ENCODE results near the gene KITLG. TPM values are rescaled to one million over a fixed set of nuclear protein-coding genes. Genes with fewer than 3 reads are reported as not detected.
"Not testable (repeated sequence)": the region's sequence is repeated elsewhere in the genome, so short reads cannot be mapped to it uniquely, and the experiment has no call there.

Gene KITLG, protein sequence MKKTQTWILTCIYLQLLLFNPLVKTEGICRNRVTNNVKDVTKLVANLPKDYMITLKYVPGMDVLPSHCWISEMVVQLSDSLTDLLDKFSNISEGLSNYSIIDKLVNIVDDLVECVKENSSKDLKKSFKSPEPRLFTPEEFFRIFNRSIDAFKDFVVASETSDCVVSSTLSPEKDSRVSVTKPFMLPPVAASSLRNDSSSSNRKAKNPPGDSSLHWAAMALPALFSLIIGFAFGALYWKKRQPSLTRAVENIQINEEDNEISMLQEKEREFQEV
- total RNA-seq: 1 to 10 TPM; 3.5 to 9.6 TPM

DNA sequence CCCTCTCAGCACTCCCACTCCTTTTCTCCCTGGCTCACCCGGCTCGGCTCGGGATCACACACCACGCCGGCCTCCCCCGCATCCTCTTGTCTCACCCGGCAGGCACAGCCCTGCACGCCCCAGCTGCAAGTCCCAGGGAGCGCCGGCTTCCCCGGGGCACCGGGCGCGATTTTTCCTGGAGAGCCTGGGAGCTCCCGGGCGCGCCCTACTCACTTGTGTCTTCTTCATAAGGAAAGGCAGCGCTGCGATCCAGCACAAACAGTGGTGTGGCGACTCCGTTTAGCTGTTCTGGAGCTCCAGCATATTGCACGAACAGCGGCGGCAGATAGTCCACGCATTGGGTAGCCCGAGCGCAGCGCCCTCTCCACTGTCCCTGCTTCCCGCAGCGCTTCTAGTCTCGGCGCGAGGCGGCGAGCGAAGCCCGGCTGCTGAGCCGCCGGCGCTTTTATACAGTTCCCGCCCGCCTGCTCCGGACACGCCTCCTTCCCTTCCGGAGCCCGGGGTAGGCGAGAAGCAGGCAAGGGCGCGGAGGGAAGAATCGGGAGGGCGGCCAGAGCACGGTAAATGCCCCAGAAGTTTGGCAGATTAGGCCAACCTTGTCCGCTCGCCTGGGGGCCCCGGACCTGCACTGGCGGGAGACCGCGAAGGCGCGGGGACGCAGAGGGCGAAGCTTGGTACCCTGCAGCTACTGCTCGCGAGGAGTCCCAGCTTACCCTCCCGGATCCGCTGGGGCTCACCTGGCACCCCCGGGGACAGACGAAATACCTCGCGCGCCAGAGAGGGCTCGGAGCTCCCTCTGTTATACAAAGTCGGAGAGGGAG lies at the start of gene KITLG:
Gene KITLG (minus strand): TSS at position 421 of the 821 bp plus-strand sequence. CDS start 193 bp downstream, at position 228.
- H3K27ac ChIP-seq: peak within 1 kb of the TSS; percentile 63 to 74
- DNase-seq (ENCODE audit: low spot score): peak; percentile 83
- H3K36me3 ChIP-seq: no peaks in the 10 kb centered on the region
- H3K4me3 ChIP-seq: peak within 1 kb of the TSS; percentile 53 to 65
- peaks cover 0 to 23% of the 10 kb centered on the region in 2 donors for H3K4me1 ChIP-seq
- no peaks in the 10 kb centered on the region for H3K27me3 ChIP-seq
- TF ChIP-seq CTCF (IDR thresholded peaks at IDR 0.05): peak in 1 of 2 donors; percentile 60
- no peaks in the 10 kb centered on the region for H3K9me3 ChIP-seq

DNA sequence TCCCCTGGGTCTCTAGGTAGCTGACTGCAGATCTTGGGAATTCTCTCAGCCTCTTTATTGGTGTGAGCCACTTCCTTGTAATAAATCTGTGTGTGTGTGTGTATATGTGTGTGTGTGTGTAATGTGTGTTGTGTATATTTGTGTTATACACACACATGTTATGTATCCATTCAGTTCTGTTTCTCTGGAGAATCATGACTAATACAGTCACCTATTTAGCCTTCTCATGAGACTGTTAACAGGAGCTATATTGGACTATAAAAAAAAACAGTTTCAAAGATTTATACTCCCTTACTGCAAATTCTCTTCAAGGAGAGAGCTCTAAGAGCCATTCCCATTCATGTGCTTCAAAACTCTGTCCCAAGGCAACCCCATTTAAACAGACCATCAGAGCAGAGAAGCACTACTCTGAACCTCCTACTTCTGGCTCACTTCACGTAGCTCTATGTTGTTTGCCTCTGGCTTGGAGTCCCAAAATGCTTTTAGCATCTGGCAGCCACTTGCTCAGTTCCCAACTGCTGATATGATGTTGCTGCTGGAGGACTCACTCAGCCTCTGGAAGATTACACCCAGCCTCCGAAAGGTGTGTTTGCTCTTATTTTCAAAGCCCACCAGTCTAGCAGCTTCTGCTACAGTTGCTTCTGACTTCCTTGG lies 48.7 kb upstream of the KITLG start:
- DNase-seq (ENCODE audit: low spot score): no peak
- H3K4me1 ChIP-seq: no peaks in the 10 kb centered on the region
- no peaks in the 10 kb centered on the region for H3K36me3 ChIP-seq
- no peak for TF ChIP-seq CTCF (IDR thresholded peaks at IDR 0.05)
- H3K9me3 ChIP-seq: no peaks in the 10 kb centered on the region
- H3K27me3 ChIP-seq: no peaks in the 10 kb centered on the region
- H3K4me3 ChIP-seq: no peak overlapping the region
- H3K27ac ChIP-seq: no peak overlapping the region

- DNase-seq (ENCODE audit: low spot score); H3K4me3 ChIP-seq; H3K27ac ChIP-seq; H3K36me3 ChIP-seq; H3K4me1 ChIP-seq; H3K27me3 ChIP-seq; H3K9me3 ChIP-seq: not testable (repeated sequence)
Measured at GRCh38 chr12:88628035-88628434, 47.8 kb upstream of the KITLG start.

DNA sequence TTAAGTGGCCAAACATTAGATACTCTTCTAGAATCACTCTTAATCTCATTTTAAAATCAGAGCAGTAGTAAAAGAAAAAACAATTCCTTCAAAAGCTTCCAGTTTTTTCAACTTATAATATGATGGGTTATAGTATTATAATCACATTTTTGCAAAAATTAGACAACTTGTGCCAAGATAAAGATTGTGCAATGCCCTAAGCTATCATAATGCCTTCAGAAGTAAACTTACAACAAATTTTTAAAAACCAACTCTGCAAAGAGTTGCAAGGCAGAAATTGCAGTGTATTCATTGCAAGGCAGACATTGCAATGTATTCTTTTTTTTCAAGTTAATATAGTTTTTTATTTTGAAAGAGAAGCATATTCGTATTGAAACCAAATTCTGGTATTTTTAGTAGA lies 47.2 kb upstream of the KITLG start:
- Histone ChIP-seq H3K27ac (no peak overlapping the region), H3K27me3 (no peaks in the 10 kb centered on the region), H3K9me3 (no peaks in the 10 kb centered on the region), H3K4me1 (no peaks in the 10 kb centered on the region), H3K36me3 (no peaks in the 10 kb centered on the region), H3K4me3 (no peak overlapping the region)
- no peak for TF ChIP-seq CTCF (IDR thresholded peaks at IDR 0.05)
- DNase-seq (ENCODE audit: low spot score): no peak

DNA sequence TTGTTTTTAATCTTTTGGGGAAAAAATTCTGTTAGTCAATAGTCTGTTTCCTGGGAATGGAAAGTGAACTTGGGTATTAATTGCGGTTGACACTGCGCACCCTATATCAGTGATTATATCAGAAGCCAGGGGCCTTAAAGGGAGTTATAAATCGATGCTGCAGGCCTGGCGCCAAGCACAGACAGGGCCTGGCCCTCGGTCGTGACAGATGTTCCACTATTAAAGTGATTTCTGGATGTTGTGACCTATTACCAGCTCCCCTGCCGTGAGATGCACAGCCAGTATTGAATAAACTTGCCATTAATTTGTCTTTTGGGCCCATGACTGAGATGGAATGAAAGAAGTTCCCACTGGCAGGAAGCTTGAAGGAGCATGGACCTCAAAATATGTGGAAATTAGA lies 45.1 kb upstream of the KITLG start:
- Histone ChIP-seq H3K4me3 (no peak overlapping the region), H3K4me1 (no peaks in the 10 kb centered on the region), H3K9me3 (no peaks in the 10 kb centered on the region), H3K27me3 (no peaks in the 10 kb centered on the region), H3K36me3 (no peaks in the 10 kb centered on the region), H3K27ac (no peak overlapping the region)
- no peak for TF ChIP-seq CTCF (IDR thresholded peaks at IDR 0.05)
- no peak for DNase-seq (ENCODE audit: low spot score)

DNA sequence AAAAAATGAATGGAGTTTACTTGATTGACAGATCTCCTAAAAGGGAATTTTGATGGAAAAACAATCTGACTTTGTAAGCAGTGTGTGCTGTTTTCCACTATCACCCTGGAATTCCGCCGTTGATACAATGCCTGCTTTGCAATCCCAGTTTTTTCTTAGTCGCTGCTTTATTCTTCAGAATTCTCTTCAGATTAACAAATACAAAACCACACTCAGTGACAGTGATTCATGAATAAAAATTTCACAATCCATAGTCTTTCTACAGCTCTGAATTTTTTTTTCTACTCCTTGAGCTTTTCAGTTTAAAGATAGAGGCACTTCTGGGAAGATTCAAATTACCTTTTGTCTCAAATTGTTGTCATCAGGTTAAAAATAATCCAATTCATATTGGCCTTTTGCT lies 44.6 kb upstream of the KITLG start:
- Histone ChIP-seq H3K27me3 (no peaks in the 10 kb centered on the region), H3K4me3 (no peak overlapping the region), H3K9me3 (no peaks in the 10 kb centered on the region), H3K27ac (no peak overlapping the region), H3K36me3 (no peaks in the 10 kb centered on the region), H3K4me1 (no peaks in the 10 kb centered on the region)
- DNase-seq (ENCODE audit: low spot score): no peak
- no peak for TF ChIP-seq CTCF (IDR thresholded peaks at IDR 0.05)

Data from right atrium auricular region (tissue), 2 donors.